Measurements from ENCODE around the gene HDAC9.

GRCh38 chr7:18579698-18580097 is 84.1 kb downstream of the HDAC9 start:
- TF ChIP-seq REST (IDR thresholded peaks at IDR 0.05; ENCODE audit: insufficient read depth in 1 of 2, low read depth in 2 of 2, low read length in 2 of 2) (no peak), POLR2AphosphoS5 (IDR thresholded peaks at IDR 0.05; ENCODE audit: low read depth, low read length) (no peak), TAF1 (IDR thresholded peaks at IDR 0.05; ENCODE audit: borderline replicate concordance, insufficient read depth, low read length) (no peak), SIN3A (IDR thresholded peaks at IDR 0.05; ENCODE audit: borderline replicate concordance, insufficient read depth, low read length) (no peak)

Measured in PFSK-1 (cell line).